Spinal cord (tissue), 10 donors: ENCODE results near the gene TSC2. TPM values are rescaled to one million over a fixed set of nuclear protein-coding genes. Genes with fewer than 3 reads are reported as not detected.

ENCODE experiments used
- DNase-seq, 6 donors: peaks; one replicate each; pipeline versions ENCODE4 v3.0.0 to v3.0.0-alpha.2; 2013 to 2015; ENCODE audit warnings: low spot score in 6 of 6, low read depth in 4 of 6
- H3K27ac ChIP-seq: one replicate; pipeline ENCODE4 v1.5.1; 2013; ENCODE audit warnings: low read depth, low read length, control low read depth
- H3K27me3 ChIP-seq: one replicate; pipeline ENCODE4 v1.6.1; 2013; ENCODE audit warnings: low read length; ENCODE audit not compliant: control insufficient read depth, insufficient read depth
- H3K36me3 ChIP-seq: one replicate; pipeline ENCODE4 v1.6.1; 2013; ENCODE audit warnings: low read length; ENCODE audit not compliant: control insufficient read depth, insufficient read depth
- H3K4me1 ChIP-seq: one replicate; pipeline ENCODE4 v1.6.1; 2013; ENCODE audit warnings: low read length; ENCODE audit not compliant: control insufficient read depth, insufficient read depth
- H3K4me3 ChIP-seq: one replicate; pipeline ENCODE4 v1.5.1; 2013; ENCODE audit warnings: low read depth, low read length, control low read depth
- H3K9me3 ChIP-seq: one replicate; pipeline ENCODE4 v1.6.1; 2013; ENCODE audit warnings: low read length; ENCODE audit not compliant: control insufficient read depth, insufficient read depth
- WGBS: methylation state at CpG from one replicate; pipeline ENCODE4 v1.1.5; 2013; ENCODE audit warnings: missing lambda C conversion rate; ENCODE audit not compliant: insufficient coverage; 5-methylcytosine and 5-hydroxymethylcytosine counted together
- polyA plus RNA-seq, 2 donors: library from polyadenylated mRNA; unstranded; fragments of 120-200 nt; gene quantifications; one replicate each; pipeline ENCODE4 v1.2.1, GENCODE V29; 2013; ENCODE audit not compliant: insufficient read length in 2 of 2
- total RNA-seq, 2 donors: library from RNA; depleted of rRNA in 1 of 2; stranded (reverse); fragments of 120-200 nt in 1 of 2; fragments of >200 nt in 1 of 2; gene quantifications; one replicate each; pipeline versions ENCODE4 v1.2.3 to v1.2.4, GENCODE V29; 2013 to 2014
- donor health status: healthy.

Gene TSC2
- total and polyA plus RNA-seq, 4 donors, result 39.6 to 231 (median 117) TPM

GRCh38 chr16:2040787-2041522 lies 6.8 kb upstream of the TSC2 start:
- Histone ChIP-seq H3K36me3 (peaks cover 92% of the 10 kb centered on the region), H3K4me1 (peaks cover 64% of the 10 kb centered on the region), H3K4me3 (no peak overlapping the region), H3K27me3 (no peaks in the 10 kb centered on the region), H3K27ac (no peak overlapping the region), H3K9me3 (no peaks in the 10 kb centered on the region)
- DNase-seq, result no peak
- 83% methylated on average over 20 of the region's 20 CpGs for WGBS

- Histone ChIP-seq H3K4me1 (peaks cover 64% of the 10 kb centered on the region), H3K36me3 (peaks cover 81% of the 10 kb centered on the region), H3K27me3 (no peaks in the 10 kb centered on the region), H3K27ac (no peak overlapping the region), H3K9me3 (no peaks in the 10 kb centered on the region), H3K4me3 (no peak overlapping the region)
- 89% methylated on average over 17 of the region's 22 CpGs for WGBS
- no peak for DNase-seq
These were observed 5.4 kb upstream of the TSC2 start for GRCh38 chr16:2042171-2042985.

- no peak overlapping the region for H3K4me3 ChIP-seq
- peaks cover 74% of the 10 kb centered on the region for H3K36me3 ChIP-seq
- DNase-seq, result no peak
- H3K27me3 ChIP-seq, result no peaks in the 10 kb centered on the region
- no peak overlapping the region for H3K27ac ChIP-seq
- 94% methylated on average over 11 of the region's 11 CpGs for WGBS
- H3K4me1 ChIP-seq, result peaks cover 58% of the 10 kb centered on the region
- no peaks in the 10 kb centered on the region for H3K9me3 ChIP-seq
These were observed 4.7 kb upstream of the TSC2 start for GRCh38 chr16:2042986-2043666.

- H3K36me3 ChIP-seq, result peaks cover 67% of the 10 kb centered on the region
- no peaks in the 10 kb centered on the region for H3K9me3 ChIP-seq
- H3K27me3 ChIP-seq, result no peaks in the 10 kb centered on the region
- H3K4me3 ChIP-seq, result no peak overlapping the region
- DNase-seq, result no peak
- no peak overlapping the region for H3K27ac ChIP-seq
- 83% methylated on average over 19 of the region's 26 CpGs for WGBS
- peaks cover 60% of the 10 kb centered on the region for H3K4me1 ChIP-seq
These were observed 3.9 kb upstream of the TSC2 start for GRCh38 chr16:2043667-2044451.

GRCh38 chr16:2044541-2044940 lies 3.2 kb upstream of the TSC2 start:
- peaks cover 63% of the 10 kb centered on the region for H3K36me3 ChIP-seq
- H3K9me3 ChIP-seq, result no peaks in the 10 kb centered on the region
- 95% methylated on average over 17 of the region's 22 CpGs for WGBS
- no peak overlapping the region for H3K4me3 ChIP-seq
- DNase-seq, result no peak
- no peak overlapping the region for H3K27ac ChIP-seq
- H3K4me1 ChIP-seq, result peaks cover 55% of the 10 kb centered on the region
- H3K27me3 ChIP-seq, result no peaks in the 10 kb centered on the region

GRCh38 chr16:2045965-2046892 lies 1.6 kb upstream of the TSC2 start:
- H3K4me3 ChIP-seq, result no peak overlapping the region
- DNase-seq, result no peak
- 92% methylated on average over 7 of the region's 21 CpGs for WGBS
- H3K27me3 ChIP-seq, result no peaks in the 10 kb centered on the region
- H3K9me3 ChIP-seq, result no peaks in the 10 kb centered on the region
- peaks cover 61% of the 10 kb centered on the region for H3K36me3 ChIP-seq
- peaks cover 43% of the 10 kb centered on the region for H3K4me1 ChIP-seq
- H3K27ac ChIP-seq, result no peak overlapping the region

- H3K4me1 ChIP-seq, result peaks cover 42% of the 10 kb centered on the region
- H3K27ac ChIP-seq, result peak overlapping the region; percentile 4
- WGBS, result 22% methylated on average over 7 of the region's 8 CpGs
- no peak for DNase-seq
- H3K9me3 ChIP-seq, result no peaks in the 10 kb centered on the region
- H3K4me3 ChIP-seq, result peak overlapping the region; percentile 75
- peaks cover 61% of the 10 kb centered on the region for H3K36me3 ChIP-seq
- H3K27me3 ChIP-seq, result no peaks in the 10 kb centered on the region
These were observed 874 bp upstream of the TSC2 start for GRCh38 chr16:2046893-2047329.

- peak overlapping the region; percentile 75 for H3K4me3 ChIP-seq
- H3K27me3 ChIP-seq, result no peaks in the 10 kb centered on the region
- H3K4me1 ChIP-seq, result peaks cover 37% of the 10 kb centered on the region
- H3K36me3 ChIP-seq, result peaks cover 64% of the 10 kb centered on the region
- WGBS, result under 1% methylated on average over 30 of the region's 30 CpGs
- no peak overlapping the region for H3K27ac ChIP-seq
- no peak for DNase-seq
- H3K9me3 ChIP-seq, result no peaks in the 10 kb centered on the region
These were observed 345 bp downstream of the TSC2 start for GRCh38 chr16:2048116-2048543.
